Measurements from ENCODE around the gene RIPPLY3. TPM values are rescaled to one million over a fixed set of nuclear protein-coding genes. Genes with fewer than 3 reads are reported as not detected.
A peak's percentile ranks its signal among the peaks of the same experiment; 100 is the strongest.
"Not testable (repeated sequence)": the region's sequence is repeated elsewhere in the genome, so short reads cannot be mapped to it uniquely, and the experiment has no call there.

The RIPPLY3 gene
- total and polyA plus RNA-seq, 2 donors = 0.05 to 0.16 TPM

- H3K27me3 ChIP-seq (ENCODE audit: control insufficient read depth in 2 of 2, insufficient read depth in 1 of 2, low read length in 1 of 2) = peaks cover 0 to 9% of the 10 kb centered on the region in 2 donors
- no peak overlapping the region for H3K27ac ChIP-seq (ENCODE audit: low read depth in 1 of 2, low read length in 1 of 2)
- H3K9me3 ChIP-seq (ENCODE audit: control insufficient read depth in 2 of 2, insufficient read depth in 1 of 2, low read length in 1 of 2) = peaks cover 0 to 8% of the 10 kb centered on the region in 2 donors
- peak overlapping the region; percentile 50 to 87 for H3K4me3 ChIP-seq (ENCODE audit: low read length in 2 of 2)
- H3K36me3 ChIP-seq (ENCODE audit: control insufficient read depth in 2 of 2, insufficient read depth in 2 of 2, low read length in 1 of 2) = no peaks in the 10 kb centered on the region
- H3K4me1 ChIP-seq (ENCODE audit: control insufficient read depth in 2 of 2, insufficient read depth in 2 of 2, low read length in 2 of 2) = peaks cover 3 to 11% of the 10 kb centered on the region in 2 donors
- 84% methylated on average over 21 of the region's 21 CpGs for WGBS
- DNase-seq (ENCODE audit: low read depth in 6 of 9, low spot score in 9 of 9) = no peak
Observed at GRCh38 chr21:36990508-36991205, 15.8 kb upstream of the RIPPLY3 start.

DNA sequence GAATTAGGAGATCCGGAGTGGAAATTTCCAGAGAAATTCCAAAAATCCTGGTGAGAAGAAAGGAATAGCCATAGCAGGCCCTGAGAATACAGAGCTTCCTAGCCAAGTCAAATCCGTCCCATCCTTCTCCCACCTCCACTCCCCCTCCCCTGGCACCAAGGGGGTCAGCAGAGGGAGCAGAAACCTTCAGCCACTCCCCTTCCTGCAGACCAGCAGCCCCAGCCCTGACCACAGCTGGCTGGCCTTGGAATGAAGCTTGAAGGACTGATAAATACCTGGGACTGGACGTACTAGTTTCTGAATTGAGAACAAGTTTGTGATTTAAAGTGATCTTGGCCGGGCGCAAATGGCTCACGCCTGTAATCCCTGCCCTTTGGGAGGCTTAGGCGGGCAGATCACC is 13.8 kb upstream of the RIPPLY3 start:
- peaks cover 3 to 11% of the 10 kb centered on the region in 2 donors for H3K4me1 ChIP-seq (ENCODE audit: control insufficient read depth in 2 of 2, insufficient read depth in 2 of 2, low read length in 2 of 2)
- no peak for DNase-seq (ENCODE audit: low read depth in 6 of 9, low spot score in 9 of 9)
- peaks cover 0 to 8% of the 10 kb centered on the region in 2 donors for H3K9me3 ChIP-seq (ENCODE audit: control insufficient read depth in 2 of 2, insufficient read depth in 1 of 2, low read length in 1 of 2)
- peaks cover 0 to 9% of the 10 kb centered on the region in 2 donors for H3K27me3 ChIP-seq (ENCODE audit: control insufficient read depth in 2 of 2, insufficient read depth in 1 of 2, low read length in 1 of 2)
- no peaks in the 10 kb centered on the region for H3K36me3 ChIP-seq (ENCODE audit: control insufficient read depth in 2 of 2, insufficient read depth in 2 of 2, low read length in 1 of 2)
- H3K27ac ChIP-seq (ENCODE audit: low read depth in 1 of 2, low read length in 1 of 2) = no peak overlapping the region
- 96% methylated on average over 7 of the region's 7 CpGs for WGBS
- H3K4me3 ChIP-seq (ENCODE audit: low read length in 2 of 2) = no peak overlapping the region

GRCh38 chr21:36994501-36995158 is 11.9 kb upstream of the RIPPLY3 start:
- H3K36me3 ChIP-seq (ENCODE audit: control insufficient read depth in 2 of 2, insufficient read depth in 2 of 2, low read length in 1 of 2) = no peaks in the 10 kb centered on the region
- H3K4me3 ChIP-seq (ENCODE audit: low read length in 2 of 2) = peak overlapping the region in 1 of 2 donors; percentile 25
- H3K27ac ChIP-seq (ENCODE audit: low read depth in 1 of 2, low read length in 1 of 2) = no peak overlapping the region
- H3K27me3 ChIP-seq (ENCODE audit: control insufficient read depth in 2 of 2, insufficient read depth in 1 of 2, low read length in 1 of 2) = peaks cover 0 to 9% of the 10 kb centered on the region in 2 donors
- peaks cover 0 to 8% of the 10 kb centered on the region in 2 donors for H3K9me3 ChIP-seq (ENCODE audit: control insufficient read depth in 2 of 2, insufficient read depth in 1 of 2, low read length in 1 of 2)
- 40% methylated on average over 38 of the region's 38 CpGs for WGBS
- H3K4me1 ChIP-seq (ENCODE audit: control insufficient read depth in 2 of 2, insufficient read depth in 2 of 2, low read length in 2 of 2) = peaks cover 0 to 8% of the 10 kb centered on the region in 2 donors
- DNase-seq (ENCODE audit: low read depth in 6 of 9, low spot score in 9 of 9) = peak in 5 of 9 donors; percentile 15 to 47 (median 31)

DNA sequence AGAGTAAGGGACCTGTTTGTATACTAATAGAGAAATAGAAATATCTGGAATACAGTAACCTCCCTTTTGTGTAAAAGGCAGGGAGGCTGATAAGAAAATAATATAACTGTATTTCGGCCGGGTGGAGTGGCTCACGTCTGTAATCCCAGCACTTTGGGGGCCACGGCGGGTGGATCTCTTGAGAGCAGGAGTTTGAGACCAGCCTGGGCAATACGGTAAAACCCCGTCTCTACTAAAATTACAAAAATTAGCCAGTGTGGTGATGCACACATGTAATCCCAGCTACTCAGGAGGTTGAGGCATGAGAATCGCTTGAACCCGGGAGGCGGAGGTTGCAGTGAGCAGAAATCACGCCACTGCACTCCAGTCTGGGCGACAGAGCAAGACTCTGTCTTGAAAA is 11.2 kb upstream of the RIPPLY3 start:
- not testable (repeated sequence) for H3K27me3 ChIP-seq (ENCODE audit: control insufficient read depth in 2 of 2, insufficient read depth in 1 of 2, low read length in 1 of 2); H3K36me3 ChIP-seq (ENCODE audit: control insufficient read depth in 2 of 2, insufficient read depth in 2 of 2, low read length in 1 of 2); H3K27ac ChIP-seq (ENCODE audit: low read depth in 1 of 2, low read length in 1 of 2); H3K4me1 ChIP-seq (ENCODE audit: control insufficient read depth in 2 of 2, insufficient read depth in 2 of 2, low read length in 2 of 2); H3K4me3 ChIP-seq (ENCODE audit: low read length in 2 of 2); DNase-seq (ENCODE audit: low read depth in 6 of 9, low spot score in 9 of 9); H3K9me3 ChIP-seq (ENCODE audit: control insufficient read depth in 2 of 2, insufficient read depth in 1 of 2, low read length in 1 of 2)
- WGBS = 97% methylated on average over 12 of the region's 12 CpGs

DNA sequence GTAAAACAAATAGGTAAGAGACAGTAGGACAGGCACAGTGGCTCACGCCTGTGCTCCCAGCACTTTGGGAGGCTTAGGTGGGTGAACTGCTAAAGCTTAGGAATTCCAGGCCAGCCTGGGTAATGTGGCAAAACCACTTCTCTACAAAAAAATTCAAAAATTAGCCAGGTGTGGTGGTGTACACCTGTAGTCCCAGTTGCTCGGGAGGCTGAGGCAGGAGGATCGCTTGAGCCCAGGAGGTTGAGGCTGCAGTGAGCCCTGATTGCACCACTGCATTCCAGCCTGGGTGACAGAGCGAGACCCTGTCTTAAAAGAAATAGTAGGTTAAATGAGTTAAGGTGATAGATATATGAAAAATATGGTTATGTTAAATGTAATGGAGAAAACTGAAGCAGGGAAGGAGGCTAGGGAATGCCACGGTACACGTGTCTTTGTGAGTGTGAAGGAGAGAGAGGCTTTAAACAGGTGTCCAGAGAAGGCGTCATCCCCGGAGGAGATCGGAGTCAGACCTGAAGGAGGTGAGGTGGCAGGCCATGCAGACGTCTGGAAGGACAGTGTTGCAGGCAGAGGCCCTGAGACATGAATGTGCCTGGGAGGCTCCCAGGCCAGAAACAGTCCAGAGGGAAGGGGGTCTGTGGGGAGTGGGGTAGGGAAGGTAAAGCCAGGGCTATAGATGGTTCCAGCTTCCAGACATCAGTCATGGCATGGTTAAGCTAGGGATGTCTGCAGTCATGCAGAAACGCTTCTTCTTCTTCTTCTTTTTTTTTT is 7.2 kb upstream of the RIPPLY3 start:
- no peak for DNase-seq (ENCODE audit: low read depth in 6 of 9, low spot score in 9 of 9)
- Histone ChIP-seq H3K9me3 (ENCODE audit: control insufficient read depth in 2 of 2, insufficient read depth in 1 of 2, low read length in 1 of 2) (peaks cover 0 to 4% of the 10 kb centered on the region in 2 donors), H3K27me3 (ENCODE audit: control insufficient read depth in 2 of 2, insufficient read depth in 1 of 2, low read length in 1 of 2) (peaks cover 0 to 13% of the 10 kb centered on the region in 2 donors), H3K27ac (ENCODE audit: low read depth in 1 of 2, low read length in 1 of 2) (no peak overlapping the region), H3K36me3 (ENCODE audit: control insufficient read depth in 2 of 2, insufficient read depth in 2 of 2, low read length in 1 of 2) (no peaks in the 10 kb centered on the region), H3K4me1 (ENCODE audit: control insufficient read depth in 2 of 2, insufficient read depth in 2 of 2, low read length in 2 of 2) (peaks cover 0 to 4% of the 10 kb centered on the region in 2 donors), H3K4me3 (ENCODE audit: low read length in 2 of 2) (no peak overlapping the region)
- WGBS = 97% methylated on average over 11 of the region's 11 CpGs

DNA sequence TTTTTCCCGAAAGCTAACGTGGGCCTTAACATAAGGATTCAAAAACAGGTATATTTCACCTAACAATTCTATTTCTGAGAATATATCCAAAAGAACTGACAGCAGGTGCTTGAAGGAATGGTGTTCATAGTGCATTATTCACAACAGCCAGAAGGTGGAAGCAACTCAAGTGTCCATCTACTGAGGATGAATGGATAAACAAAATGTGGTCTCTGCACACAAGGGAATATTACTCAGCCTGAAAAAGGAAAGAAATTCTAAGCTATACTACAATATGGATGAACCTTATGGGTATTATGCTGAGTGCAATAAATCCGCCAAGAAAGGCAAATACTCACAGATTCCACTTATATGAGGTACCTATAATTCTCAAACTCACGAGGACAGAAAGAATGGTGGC is 6.1 kb upstream of the RIPPLY3 start:
- no peak overlapping the region for H3K27ac ChIP-seq (ENCODE audit: low read depth in 1 of 2, low read length in 1 of 2)
- no peaks in the 10 kb centered on the region for H3K36me3 ChIP-seq (ENCODE audit: control insufficient read depth in 2 of 2, insufficient read depth in 2 of 2, low read length in 1 of 2)
- no peak for DNase-seq (ENCODE audit: low read depth in 6 of 9, low spot score in 9 of 9)
- H3K27me3 ChIP-seq (ENCODE audit: control insufficient read depth in 2 of 2, insufficient read depth in 1 of 2, low read length in 1 of 2) = peaks cover 2 to 17% of the 10 kb centered on the region in 2 donors
- H3K4me3 ChIP-seq (ENCODE audit: low read length in 2 of 2) = no peak overlapping the region
- WGBS = 88% methylated on average over 4 of the region's 4 CpGs
- no peaks in the 10 kb centered on the region for H3K4me1 ChIP-seq (ENCODE audit: control insufficient read depth in 2 of 2, insufficient read depth in 2 of 2, low read length in 2 of 2)
- no peaks in the 10 kb centered on the region for H3K9me3 ChIP-seq (ENCODE audit: control insufficient read depth in 2 of 2, insufficient read depth in 1 of 2, low read length in 1 of 2)

DNA sequence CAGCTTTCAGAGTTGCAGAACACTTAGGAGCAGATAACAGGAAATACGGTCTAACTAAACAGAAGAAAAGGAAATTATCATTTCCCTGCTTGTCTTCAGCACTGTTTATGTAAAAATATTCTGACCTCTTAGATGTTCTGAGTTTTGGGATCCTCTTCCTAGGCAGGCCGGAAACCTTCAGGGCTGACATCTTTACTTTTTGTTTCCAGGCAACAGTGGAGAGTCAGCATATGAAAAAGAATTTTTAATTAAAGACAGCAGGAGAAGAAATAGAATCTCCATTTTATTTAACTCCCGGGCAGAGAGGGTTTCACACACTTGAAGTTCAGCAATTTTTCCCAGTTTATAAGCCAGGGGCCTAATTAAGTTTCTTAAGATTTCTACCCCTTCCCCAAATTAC is 5.1 kb upstream of the RIPPLY3 start:
- no peak for DNase-seq (ENCODE audit: low read depth in 6 of 9, low spot score in 9 of 9)
- Histone ChIP-seq H3K4me3 (ENCODE audit: low read length in 2 of 2) (no peak overlapping the region), H3K9me3 (ENCODE audit: control insufficient read depth in 2 of 2, insufficient read depth in 1 of 2, low read length in 1 of 2) (peaks cover 0 to 5% of the 10 kb centered on the region in 2 donors), H3K27me3 (ENCODE audit: control insufficient read depth in 2 of 2, insufficient read depth in 1 of 2, low read length in 1 of 2) (peaks cover 11 to 27% of the 10 kb centered on the region in 2 donors), H3K27ac (ENCODE audit: low read depth in 1 of 2, low read length in 1 of 2) (no peak overlapping the region), H3K4me1 (ENCODE audit: control insufficient read depth in 2 of 2, insufficient read depth in 2 of 2, low read length in 2 of 2) (peaks cover 0 to 6% of the 10 kb centered on the region in 2 donors), H3K36me3 (ENCODE audit: control insufficient read depth in 2 of 2, insufficient read depth in 2 of 2, low read length in 1 of 2) (no peaks in the 10 kb centered on the region)
- 60% methylated on average over 3 of the region's 3 CpGs for WGBS

- WGBS = 95% methylated on average over 12 of the region's 12 CpGs
- H3K9me3 ChIP-seq (ENCODE audit: control insufficient read depth in 2 of 2, insufficient read depth in 1 of 2, low read length in 1 of 2); H3K27ac ChIP-seq (ENCODE audit: low read depth in 1 of 2, low read length in 1 of 2); H3K4me3 ChIP-seq (ENCODE audit: low read length in 2 of 2); H3K36me3 ChIP-seq (ENCODE audit: control insufficient read depth in 2 of 2, insufficient read depth in 2 of 2, low read length in 1 of 2); DNase-seq (ENCODE audit: low read depth in 6 of 9, low spot score in 9 of 9): not testable (repeated sequence)
- Histone ChIP-seq H3K4me1 (ENCODE audit: control insufficient read depth in 2 of 2, insufficient read depth in 2 of 2, low read length in 2 of 2) (peaks cover 4 to 10% of the 10 kb centered on the region in 2 donors), H3K27me3 (ENCODE audit: control insufficient read depth in 2 of 2, insufficient read depth in 1 of 2, low read length in 1 of 2) (peaks cover 23 to 41% of the 10 kb centered on the region in 2 donors)
Observed at GRCh38 chr21:37002851-37003250, 3.7 kb upstream of the RIPPLY3 start.

GRCh38 chr21:37003917-37004316 is 2.6 kb upstream of the RIPPLY3 start:
- H3K9me3 ChIP-seq (ENCODE audit: control insufficient read depth in 2 of 2, insufficient read depth in 1 of 2, low read length in 1 of 2); H3K36me3 ChIP-seq (ENCODE audit: control insufficient read depth in 2 of 2, insufficient read depth in 2 of 2, low read length in 1 of 2); DNase-seq (ENCODE audit: low read depth in 6 of 9, low spot score in 9 of 9); H3K4me3 ChIP-seq (ENCODE audit: low read length in 2 of 2); H3K27ac ChIP-seq (ENCODE audit: low read depth in 1 of 2, low read length in 1 of 2): not testable (repeated sequence)
- Histone ChIP-seq H3K27me3 (ENCODE audit: control insufficient read depth in 2 of 2, insufficient read depth in 1 of 2, low read length in 1 of 2) (peaks cover 32 to 52% of the 10 kb centered on the region in 2 donors), H3K4me1 (ENCODE audit: control insufficient read depth in 2 of 2, insufficient read depth in 2 of 2, low read length in 2 of 2) (peaks cover 4 to 10% of the 10 kb centered on the region in 2 donors)
- 78% methylated on average over 3 of the region's 3 CpGs for WGBS
